Ovary (tissue), 3 donors: Measurements from ENCODE around the gene MICALL1.
"Not testable (repeated sequence)": the region's sequence is repeated elsewhere in the genome, so short reads cannot be mapped to it uniquely, and the experiment has no call there.

Source experiments
- CTCF ChIP-seq, 3 donors: fragments of 450-650 bp in 2 of 3; fragments of 200-600 bp in 1 of 3; IDR thresholded peaks; one replicate each; pipeline versions ENCODE4 v1.5.1 to v1.8.0; 2016 to 2022; ENCODE audit warnings: antibody characterized with exemption in 3 of 3, mild to moderate bottlenecking in 1 of 3
- POLR2A ChIP-seq: fragments of 450-650 bp; IDR thresholded peaks from one replicate; pipeline ENCODE4 v1.6.1; 2017; ENCODE audit warnings: antibody characterized with exemption, mild to moderate bottlenecking, moderate library complexity
- donor health status: DM: no; HTN: no; CAD: no.

GRCh38 chr22:37952629-37953028 is 46.5 kb downstream of the MICALL1 start:
- TF ChIP-seq CTCF (IDR thresholded peaks at IDR 0.05); POLR2A: not testable (repeated sequence)
